ENCODE results near the gene NT5C3B. TPM values are rescaled to one million over a fixed set of nuclear protein-coding genes. Genes with fewer than 3 reads are reported as not detected.

The NT5C3B gene
- total RNA-seq, 1 donor from 2014 or later: 63.6 TPM

- Mint-ChIP-seq H3K27ac (ENCODE audit: unreplicated experiment) (no peak overlapping the region), H3K27me3 (ENCODE audit: unreplicated experiment) (no peaks in the 10 kb centered on the region), H3K36me3 (ENCODE audit: unreplicated experiment) (peaks cover 6% of the 10 kb centered on the region), H3K4me3 (ENCODE audit: unreplicated experiment) (no peak overlapping the region), H3K9me3 (ENCODE audit: unreplicated experiment) (no peaks in the 10 kb centered on the region), H3K4me1 (ENCODE audit: unreplicated experiment) (no peaks in the 10 kb centered on the region)
- no peak for DNase-seq (ENCODE audit: extremely low spot score, unreplicated experiment)
- TF ChIP-seq, protein P1, sequence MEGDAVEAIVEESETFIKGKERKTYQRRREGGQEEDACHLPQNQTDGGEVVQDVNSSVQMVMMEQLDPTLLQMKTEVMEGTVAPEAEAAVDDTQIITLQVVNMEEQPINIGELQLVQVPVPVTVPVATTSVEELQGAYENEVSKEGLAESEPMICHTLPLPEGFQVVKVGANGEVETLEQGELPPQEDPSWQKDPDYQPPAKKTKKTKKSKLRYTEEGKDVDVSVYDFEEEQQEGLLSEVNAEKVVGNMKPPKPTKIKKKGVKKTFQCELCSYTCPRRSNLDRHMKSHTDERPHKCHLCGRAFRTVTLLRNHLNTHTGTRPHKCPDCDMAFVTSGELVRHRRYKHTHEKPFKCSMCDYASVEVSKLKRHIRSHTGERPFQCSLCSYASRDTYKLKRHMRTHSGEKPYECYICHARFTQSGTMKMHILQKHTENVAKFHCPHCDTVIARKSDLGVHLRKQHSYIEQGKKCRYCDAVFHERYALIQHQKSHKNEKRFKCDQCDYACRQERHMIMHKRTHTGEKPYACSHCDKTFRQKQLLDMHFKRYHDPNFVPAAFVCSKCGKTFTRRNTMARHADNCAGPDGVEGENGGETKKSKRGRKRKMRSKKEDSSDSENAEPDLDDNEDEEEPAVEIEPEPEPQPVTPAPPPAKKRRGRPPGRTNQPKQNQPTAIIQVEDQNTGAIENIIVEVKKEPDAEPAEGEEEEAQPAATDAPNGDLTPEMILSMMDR (IDR thresholded peaks at IDR 0.05): no peak
Measured at GRCh38 chr17:41824086-41824485, 11.9 kb downstream of the NT5C3B start.

- DNase-seq (ENCODE audit: extremely low spot score, unreplicated experiment): no peak
- Mint-ChIP-seq H3K36me3 (ENCODE audit: unreplicated experiment) (peaks cover 6% of the 10 kb centered on the region), H3K9me3 (ENCODE audit: unreplicated experiment) (no peaks in the 10 kb centered on the region), H3K27ac (ENCODE audit: unreplicated experiment) (no peak overlapping the region), H3K4me3 (ENCODE audit: unreplicated experiment) (no peak overlapping the region), H3K4me1 (ENCODE audit: unreplicated experiment) (no peaks in the 10 kb centered on the region), H3K27me3 (ENCODE audit: unreplicated experiment) (no peaks in the 10 kb centered on the region)
- TF ChIP-seq, protein P1 (IDR thresholded peaks at IDR 0.05): no peak
Measured at GRCh38 chr17:41823580-41823979, 12.5 kb downstream of the NT5C3B start.

GRCh38 chr17:41823141-41823524 lies 12.9 kb downstream of the NT5C3B start:
- Mint-ChIP-seq H3K36me3 (ENCODE audit: unreplicated experiment) (peaks cover 10% of the 10 kb centered on the region), H3K4me1 (ENCODE audit: unreplicated experiment) (no peaks in the 10 kb centered on the region), H3K27me3 (ENCODE audit: unreplicated experiment) (no peaks in the 10 kb centered on the region), H3K4me3 (ENCODE audit: unreplicated experiment) (no peak overlapping the region), H3K27ac (ENCODE audit: unreplicated experiment) (no peak overlapping the region), H3K9me3 (ENCODE audit: unreplicated experiment) (no peaks in the 10 kb centered on the region)
- DNase-seq (ENCODE audit: extremely low spot score, unreplicated experiment): no peak
- TF ChIP-seq, protein P1 (IDR thresholded peaks at IDR 0.05): no peak

GRCh38 chr17:41822216-41823140 lies 13.6 kb downstream of the NT5C3B start:
- H3K4me3 Mint-ChIP-seq (ENCODE audit: unreplicated experiment): no peak overlapping the region
- H3K4me1 Mint-ChIP-seq (ENCODE audit: unreplicated experiment): no peaks in the 10 kb centered on the region
- H3K27me3 Mint-ChIP-seq (ENCODE audit: unreplicated experiment): no peaks in the 10 kb centered on the region
- peak overlapping the region; percentile 28 for H3K27ac Mint-ChIP-seq (ENCODE audit: unreplicated experiment)
- H3K9me3 Mint-ChIP-seq (ENCODE audit: unreplicated experiment): no peaks in the 10 kb centered on the region
- H3K36me3 Mint-ChIP-seq (ENCODE audit: unreplicated experiment): peaks cover 12% of the 10 kb centered on the region
- no peak for DNase-seq (ENCODE audit: extremely low spot score, unreplicated experiment)
- TF ChIP-seq, protein P1 (IDR thresholded peaks at IDR 0.05): no peak

GRCh38 chr17:41821776-41822175 lies 14.3 kb downstream of the NT5C3B start:
- Mint-ChIP-seq H3K9me3 (ENCODE audit: unreplicated experiment) (no peaks in the 10 kb centered on the region), H3K4me1 (ENCODE audit: unreplicated experiment) (peaks cover 1% of the 10 kb centered on the region), H3K36me3 (ENCODE audit: unreplicated experiment) (peaks cover 15% of the 10 kb centered on the region), H3K4me3 (ENCODE audit: unreplicated experiment) (no peak overlapping the region), H3K27ac (ENCODE audit: unreplicated experiment) (no peak overlapping the region), H3K27me3 (ENCODE audit: unreplicated experiment) (no peaks in the 10 kb centered on the region)
- no peak for DNase-seq (ENCODE audit: extremely low spot score, unreplicated experiment)
- TF ChIP-seq, protein P1 (IDR thresholded peaks at IDR 0.05): no peak
